Measurements from ENCODE around the gene CD200R1L.

CD200R1L gene

DNA sequence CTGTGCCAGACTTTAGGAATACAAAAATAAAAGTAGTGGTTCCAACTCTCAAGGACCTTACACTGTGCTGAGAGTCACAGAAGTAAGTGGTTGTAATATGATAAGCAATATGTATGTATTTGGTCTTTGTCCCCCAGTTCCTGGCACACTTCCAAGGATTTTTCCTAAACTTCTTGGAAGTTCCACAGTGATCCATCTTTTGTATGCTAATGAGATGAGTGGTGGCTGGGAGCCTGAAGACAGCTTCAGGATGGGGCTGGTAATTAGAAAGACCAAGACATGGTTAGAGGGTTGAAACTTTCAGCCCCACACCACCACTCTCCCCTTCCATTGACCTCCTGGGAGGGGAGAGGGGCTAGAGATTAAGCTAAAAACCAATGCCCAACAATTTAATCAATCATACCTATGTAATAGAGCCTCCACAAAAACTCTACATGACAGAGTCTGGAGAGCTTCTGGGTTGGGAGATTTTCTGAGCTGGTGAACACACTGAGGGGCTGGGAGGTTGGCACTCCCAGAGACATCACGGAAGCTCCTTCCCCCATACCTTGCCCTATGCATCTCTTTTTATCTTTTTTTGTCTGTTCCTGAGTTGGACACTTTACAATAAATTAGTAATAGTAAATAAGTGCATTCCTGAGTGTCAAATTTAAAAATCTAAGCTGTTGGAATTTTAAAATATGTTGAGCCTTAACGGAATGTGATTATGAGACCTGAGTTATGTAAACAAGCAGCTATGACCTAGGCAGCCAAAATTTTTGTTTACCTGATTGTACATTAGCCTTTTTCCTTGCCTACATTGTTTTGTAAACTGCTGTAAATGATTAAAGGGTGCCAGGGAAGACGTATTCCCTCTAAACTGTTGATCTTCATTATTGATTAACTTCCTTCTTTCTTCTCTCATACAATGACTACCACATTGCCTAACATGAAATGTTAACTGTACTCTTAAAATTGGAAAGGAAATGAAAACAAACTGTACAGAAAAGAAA lies 24.3 kb downstream of the CD200R1L start:
- no peak for TF ChIP-seq POLR2AphosphoS5 (IDR thresholded peaks at IDR 0.05; ENCODE audit: low read depth, low read length)
- TF ChIP-seq, protein P1, sequence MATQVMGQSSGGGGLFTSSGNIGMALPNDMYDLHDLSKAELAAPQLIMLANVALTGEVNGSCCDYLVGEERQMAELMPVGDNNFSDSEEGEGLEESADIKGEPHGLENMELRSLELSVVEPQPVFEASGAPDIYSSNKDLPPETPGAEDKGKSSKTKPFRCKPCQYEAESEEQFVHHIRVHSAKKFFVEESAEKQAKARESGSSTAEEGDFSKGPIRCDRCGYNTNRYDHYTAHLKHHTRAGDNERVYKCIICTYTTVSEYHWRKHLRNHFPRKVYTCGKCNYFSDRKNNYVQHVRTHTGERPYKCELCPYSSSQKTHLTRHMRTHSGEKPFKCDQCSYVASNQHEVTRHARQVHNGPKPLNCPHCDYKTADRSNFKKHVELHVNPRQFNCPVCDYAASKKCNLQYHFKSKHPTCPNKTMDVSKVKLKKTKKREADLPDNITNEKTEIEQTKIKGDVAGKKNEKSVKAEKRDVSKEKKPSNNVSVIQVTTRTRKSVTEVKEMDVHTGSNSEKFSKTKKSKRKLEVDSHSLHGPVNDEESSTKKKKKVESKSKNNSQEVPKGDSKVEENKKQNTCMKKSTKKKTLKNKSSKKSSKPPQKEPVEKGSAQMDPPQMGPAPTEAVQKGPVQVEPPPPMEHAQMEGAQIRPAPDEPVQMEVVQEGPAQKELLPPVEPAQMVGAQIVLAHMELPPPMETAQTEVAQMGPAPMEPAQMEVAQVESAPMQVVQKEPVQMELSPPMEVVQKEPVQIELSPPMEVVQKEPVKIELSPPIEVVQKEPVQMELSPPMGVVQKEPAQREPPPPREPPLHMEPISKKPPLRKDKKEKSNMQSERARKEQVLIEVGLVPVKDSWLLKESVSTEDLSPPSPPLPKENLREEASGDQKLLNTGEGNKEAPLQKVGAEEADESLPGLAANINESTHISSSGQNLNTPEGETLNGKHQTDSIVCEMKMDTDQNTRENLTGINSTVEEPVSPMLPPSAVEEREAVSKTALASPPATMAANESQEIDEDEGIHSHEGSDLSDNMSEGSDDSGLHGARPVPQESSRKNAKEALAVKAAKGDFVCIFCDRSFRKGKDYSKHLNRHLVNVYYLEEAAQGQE (IDR thresholded peaks at IDR 0.05; ENCODE audit: insufficient read depth in 1 of 2, low read depth in 2 of 2, low read length in 2 of 2), result no peak
- TF ChIP-seq FOXP2 (optimal IDR thresholded peaks at IDR 0.05; ENCODE audit: borderline replicate concordance, extremely low read depth, extremely low read length, insufficient read depth), result no peak

DNA sequence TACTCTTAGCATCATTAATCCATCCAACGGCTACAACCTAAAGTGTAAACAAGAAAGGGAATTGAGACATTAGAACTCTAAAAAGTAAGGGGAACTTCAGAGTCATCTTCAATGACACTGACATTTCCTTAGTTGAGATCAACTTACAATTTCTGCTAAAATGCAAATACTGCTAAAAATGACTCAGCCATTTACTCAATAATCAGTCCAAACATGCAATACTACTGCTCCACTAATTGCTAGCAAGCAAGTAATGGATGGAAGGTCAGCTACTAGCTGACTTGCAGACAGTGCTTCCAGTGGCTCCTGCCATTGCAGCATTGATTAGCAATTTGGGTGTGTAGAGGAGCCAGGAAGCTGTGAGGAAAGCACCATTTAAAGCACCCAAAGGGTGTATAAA lies 28.4 kb downstream of the CD200R1L start:
- TF ChIP-seq POLR2AphosphoS5 (IDR thresholded peaks at IDR 0.05; ENCODE audit: low read depth, low read length) (no peak), SIN3A (IDR thresholded peaks at IDR 0.05; ENCODE audit: borderline replicate concordance, insufficient read depth, low read length) (no peak)
- TF ChIP-seq, protein P1 (IDR thresholded peaks at IDR 0.05; ENCODE audit: insufficient read depth in 1 of 2, low read depth in 2 of 2, low read length in 2 of 2), result no peak

DNA sequence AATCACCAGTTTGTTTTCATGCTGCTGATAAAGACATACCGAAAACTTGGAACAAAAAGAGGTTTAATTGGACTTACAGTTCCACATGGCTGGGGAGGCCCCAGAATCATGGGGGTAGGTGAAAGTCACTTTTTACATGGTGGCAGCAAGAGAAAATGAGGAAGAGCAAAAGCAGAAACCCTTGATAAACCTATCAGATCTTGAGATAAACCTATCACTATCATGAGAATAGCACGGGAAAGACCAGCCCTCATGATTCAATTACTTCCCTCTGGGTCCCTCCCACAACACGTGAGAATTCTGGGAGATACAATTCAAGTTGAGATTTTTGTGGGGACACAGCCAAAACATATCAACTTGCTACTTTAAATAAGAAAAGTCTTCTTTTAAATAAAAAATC lies 28.9 kb downstream of the CD200R1L start:
- TF ChIP-seq, protein P1 (IDR thresholded peaks at IDR 0.05; ENCODE audit: insufficient read depth in 1 of 2, low read depth in 2 of 2, low read length in 2 of 2), result no peak
- TF ChIP-seq SIN3A (IDR thresholded peaks at IDR 0.05; ENCODE audit: borderline replicate concordance, insufficient read depth, low read length), result no peak
- TF ChIP-seq POLR2AphosphoS5 (IDR thresholded peaks at IDR 0.05; ENCODE audit: low read depth, low read length), result no peak
- TF ChIP-seq FOXP2 (optimal IDR thresholded peaks at IDR 0.05; ENCODE audit: borderline replicate concordance, extremely low read depth, extremely low read length, insufficient read depth), result no peak
- TF ChIP-seq TAF1 (IDR thresholded peaks at IDR 0.05; ENCODE audit: borderline replicate concordance, insufficient read depth, low read length), result no peak

DNA sequence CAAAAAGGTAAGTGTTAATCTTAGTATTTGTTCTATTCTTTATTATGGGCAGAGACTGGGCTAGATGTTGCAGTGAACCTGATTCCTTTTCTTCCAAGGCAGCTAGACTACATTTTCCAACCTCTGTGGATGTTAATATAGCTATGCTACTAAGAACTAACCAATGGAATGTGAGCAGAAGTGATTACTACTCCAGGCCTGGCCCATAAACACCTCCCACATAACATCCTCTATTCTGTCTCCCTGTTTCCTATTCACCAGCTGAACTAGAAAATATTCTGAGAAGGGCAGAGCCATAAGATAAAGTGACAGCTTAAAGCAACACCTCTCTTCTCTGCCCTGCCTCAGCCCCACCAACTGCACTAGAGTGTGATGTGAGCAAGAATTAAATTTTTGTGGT lies 29.4 kb downstream of the CD200R1L start:
- TF ChIP-seq, protein P1 (IDR thresholded peaks at IDR 0.05; ENCODE audit: insufficient read depth in 1 of 2, low read depth in 2 of 2, low read length in 2 of 2), result no peak
- no peak for TF ChIP-seq FOXP2 (optimal IDR thresholded peaks at IDR 0.05; ENCODE audit: borderline replicate concordance, extremely low read depth, extremely low read length, insufficient read depth)
- TF ChIP-seq SIN3A (IDR thresholded peaks at IDR 0.05; ENCODE audit: borderline replicate concordance, insufficient read depth, low read length), result no peak
- TF ChIP-seq POLR2AphosphoS5 (IDR thresholded peaks at IDR 0.05; ENCODE audit: low read depth, low read length), result no peak
- no peak for TF ChIP-seq TAF1 (IDR thresholded peaks at IDR 0.05; ENCODE audit: borderline replicate concordance, insufficient read depth, low read length)

All from PFSK-1 (cell line).